SK-N-SH treated with all-trans-retinoic acid at 6 μM for 48 hours (cell line): Measurements from ENCODE around the gene ITGAV.
"Not testable (repeated sequence)": the region's sequence is repeated elsewhere in the genome, so short reads cannot be mapped to it uniquely, and the experiment has no call there.

Experiments used
- ATAC-seq: fragments of 200-7000 bp; cut with Tn5 transposase; 3 replicates; pipeline ENCODE4 v1.9.1; 2020; ENCODE audit warnings: mild to moderate bottlenecking, moderate library complexity
- ARNTL ChIP-seq: fragments of 450-650 bp; formaldehyde crosslinking; IDR thresholded peaks from 2 replicates; pipeline ENCODE4 v1.5.0; 2020; ENCODE audit warnings: low read depth, mild to moderate bottlenecking, moderate library complexity, borderline replicate concordance
- BACH2 ChIP-seq: fragments of 250-450 bp; sonication (Bioruptor Pico); IDR thresholded peaks from 2 replicates; pipeline ENCODE4 v1.9.0; 2021; ENCODE audit warnings: mild to moderate bottlenecking, borderline replicate concordance
- CSDC2 ChIP-seq: fragments of 250-450 bp; sonication (Bioruptor Pico); IDR thresholded peaks from 2 replicates; pipeline ENCODE4 v1.5.0; 2020; ENCODE audit warnings: mild to moderate bottlenecking, moderate library complexity
- CSRNP3 ChIP-seq: fragments of 250-450 bp; sonication (Bioruptor Pico); IDR thresholded peaks from 2 replicates; pipeline ENCODE4 v1.5.1; 2021; ENCODE audit warnings: mild to moderate bottlenecking, moderate library complexity
- ESRRG ChIP-seq: fragments of 250-450 bp; sonication (Bioruptor Pico); IDR thresholded peaks from 2 replicates; pipeline ENCODE4 v1.6.1; 2021; ENCODE audit warnings: mild to moderate bottlenecking
- GLIS3 ChIP-seq: fragments of 250-450 bp; sonication (Bioruptor Pico); IDR thresholded peaks from 2 replicates; pipeline ENCODE4 v1.5.0; 2020; ENCODE audit warnings: mild to moderate bottlenecking, moderate library complexity
- ISL1 ChIP-seq: fragments of 250-450 bp; sonication (Bioruptor Pico); IDR thresholded peaks from 2 replicates; pipeline ENCODE4 v2.1.2; 2022; ENCODE audit warnings: mild to moderate bottlenecking, moderate library complexity
- OSR1 ChIP-seq: fragments of 250-450 bp; sonication (Bioruptor Pico); IDR thresholded peaks from 2 replicates; pipeline ENCODE4 v1.8.0; 2022; ENCODE audit warnings: moderate library complexity, mild to moderate bottlenecking, inconsistent platforms
- PATZ1 ChIP-seq: fragments of 250-450 bp; sonication (Bioruptor Pico); IDR thresholded peaks from 2 replicates; pipeline ENCODE4 v1.8.0; 2020; ENCODE audit warnings: mild to moderate bottlenecking, moderate library complexity, borderline replicate concordance
- POU6F1 ChIP-seq: fragments of 250-450 bp; sonication (Bioruptor Pico); IDR thresholded peaks from 2 replicates; pipeline ENCODE4 v1.8.0; 2021; ENCODE audit warnings: low read depth, mild to moderate bottlenecking, moderate library complexity, borderline replicate concordance
- PPARA ChIP-seq: fragments of 250-450 bp; sonication (Bioruptor Pico); IDR thresholded peaks from 2 replicates; pipeline ENCODE4 v1.5.0; 2020; ENCODE audit warnings: mild to moderate bottlenecking, borderline replicate concordance
- RARB ChIP-seq: fragments of 250-450 bp; sonication (Bioruptor Pico); IDR thresholded peaks from 2 replicates; pipeline ENCODE4 v1.8.0; 2021; ENCODE audit warnings: mild to moderate bottlenecking, moderate library complexity
- SNAI2 ChIP-seq: fragments of 250-450 bp; sonication (Bioruptor Pico); IDR thresholded peaks from 2 replicates; pipeline ENCODE4 v1.5.0; 2020; ENCODE audit warnings: mild to moderate bottlenecking, moderate library complexity
- TCF4 ChIP-seq: fragments of 250-450 bp; sonication (Bioruptor Pico); IDR thresholded peaks from 2 replicates; pipeline ENCODE4 v1.8.0; 2021; ENCODE audit warnings: mild to moderate bottlenecking, moderate library complexity, borderline replicate concordance
- TOX ChIP-seq: fragments of 250-450 bp; sonication (Bioruptor Pico); IDR thresholded peaks from 2 replicates; pipeline ENCODE4 v1.8.0; 2021; ENCODE audit warnings: mild to moderate bottlenecking, moderate library complexity, borderline replicate concordance
- TSHZ2 ChIP-seq: fragments of 250-450 bp; sonication (Bioruptor Pico); IDR thresholded peaks from 2 replicates; pipeline ENCODE4 v1.5.0; 2020; ENCODE audit warnings: mild to moderate bottlenecking, moderate library complexity
- ZC3H10 ChIP-seq: fragments of 250-450 bp; sonication (Bioruptor Pico); IDR thresholded peaks from 2 replicates; pipeline ENCODE4 v1.5.1; 2021; ENCODE audit warnings: mild to moderate bottlenecking, moderate library complexity
- ZFP3 ChIP-seq: fragments of 250-450 bp; sonication (Bioruptor Pico); IDR thresholded peaks from 2 replicates; pipeline ENCODE4 v1.5.0; 2020; ENCODE audit warnings: mild to moderate bottlenecking, moderate library complexity
- ZFP30 ChIP-seq: fragments of 450-650 bp; formaldehyde crosslinking; IDR thresholded peaks from 2 replicates; pipeline ENCODE4 v1.5.0; 2022; ENCODE audit warnings: mild to moderate bottlenecking, moderate library complexity
- ZNF8 ChIP-seq: fragments of 450-650 bp; formaldehyde crosslinking; IDR thresholded peaks from 2 replicates; pipeline ENCODE4 v1.5.0; 2020; ENCODE audit warnings: mild to moderate bottlenecking, moderate library complexity

Gene ITGAV

GRCh38 chr2:186561467-186562208 lies 28.2 kb upstream of the ITGAV start:
- TF ChIP-seq ZFP3 = no peak
- no peak for TF ChIP-seq ZFP30 (CRISPR knock-in tag)
- no peak for TF ChIP-seq ZC3H10 (CRISPR knock-in tag)
- TF ChIP-seq SNAI2 (CRISPR knock-in tag) = no peak
- TF ChIP-seq TCF4 (CRISPR knock-in tag) = no peak
- no peak for TF ChIP-seq CSRNP3 (CRISPR knock-in tag)
- no peak for TF ChIP-seq ARNTL (CRISPR knock-in tag)
- TF ChIP-seq OSR1 = no peak
- TF ChIP-seq BACH2 = no peak
- no peak for TF ChIP-seq ISL1 (CRISPR knock-in tag)
- no peak for TF ChIP-seq CSDC2 (CRISPR knock-in tag)
- TF ChIP-seq TSHZ2 (CRISPR knock-in tag) = no peak
- no peak for TF ChIP-seq GLIS3
- TF ChIP-seq ESRRG (CRISPR knock-in tag) = no peak
- TF ChIP-seq TOX (CRISPR knock-in tag) = no peak
- TF ChIP-seq POU6F1 (CRISPR knock-in tag) = no peak
- no peak for TF ChIP-seq PATZ1 (CRISPR knock-in tag)
- no peak for ATAC-seq

- ATAC-seq = no peak
- TF ChIP-seq BACH2 (no peak), ESRRG (CRISPR knock-in tag) (no peak), RARB (no peak), SNAI2 (CRISPR knock-in tag) (no peak), ZFP30 (CRISPR knock-in tag) (peak; percentile 92), PPARA (CRISPR knock-in tag) (no peak), ARNTL (CRISPR knock-in tag) (no peak), ZNF8 (no peak)
Measured at GRCh38 chr2:186562209-186562578, 27.7 kb upstream of the ITGAV start.

GRCh38 chr2:186568600-186568999 lies 21.3 kb upstream of the ITGAV start:
- not testable (repeated sequence) for ATAC-seq

GRCh38 chr2:186569127-186569526 lies 20.7 kb upstream of the ITGAV start:
- not testable (repeated sequence) for ATAC-seq

GRCh38 chr2:186569897-186570296 lies 20.0 kb upstream of the ITGAV start:
- no peak for TF ChIP-seq ARNTL (CRISPR knock-in tag)
- no peak for TF ChIP-seq CSRNP3 (CRISPR knock-in tag)
- peak; percentile 52 for ATAC-seq
